Fibroblast of lung (primary cell): ENCODE measurements around the gene TSPAN9. TPM values are rescaled to one million over a fixed set of nuclear protein-coding genes. Genes with fewer than 3 reads are reported as not detected.
A peak's percentile ranks its signal among the peaks of the same experiment; 100 is the strongest.

Experiments used
- DNase-seq, 2 donors: peaks; one replicate each; pipeline versions ENCODE4 v3.0.0 to v3.0.0-alpha.2; 2010; ENCODE audit warnings: low read depth in 2 of 2
- H2AFZ ChIP-seq: 2 replicates; pipeline ENCODE4 v1.5.1; 2012; ENCODE audit warnings: low read length, control low read depth, inconsistent platforms
- H3K27ac ChIP-seq: 2 replicates; pipeline ENCODE4 v1.5.1; 2011; ENCODE audit warnings: low read length, control low read depth; ENCODE audit not compliant: insufficient read depth
- H3K27me3 ChIP-seq: 2 replicates; pipeline ENCODE4 v1.5.1; 2011; ENCODE audit warnings: mild to moderate bottlenecking, low read length; ENCODE audit not compliant: control insufficient read depth, insufficient read depth
- H3K36me3 ChIP-seq: 2 replicates; pipeline ENCODE4 v1.5.1; 2011; ENCODE audit warnings: low read length; ENCODE audit not compliant: control insufficient read depth, insufficient read depth
- H3K4me1 ChIP-seq: 2 replicates; pipeline ENCODE4 v1.5.1; 2011; ENCODE audit warnings: low read length; ENCODE audit not compliant: control insufficient read depth, insufficient read depth; ENCODE audit errors: extremely low read depth
- H3K4me2 ChIP-seq: 2 replicates; pipeline ENCODE4 v1.5.1; 2011; ENCODE audit warnings: low read length, control low read depth; ENCODE audit not compliant: insufficient read depth; ENCODE audit errors: extremely low read depth
- H3K4me3 ChIP-seq, 4 experiments: fragments of 200-600 bp in 1 of 4; sonication (generic) in 1 of 4; replicated peaks in 1 of 4; 2 replicates each; pipeline ENCODE4 v1.5.1; 2011 to 2016; ENCODE audit warnings: low read length in 4 of 4, low read depth in 3 of 4, mild to moderate bottlenecking in 3 of 4, control low read depth in 2 of 4, inconsistent platforms in 1 of 4, mixed read lengths in 1 of 4; ENCODE audit not compliant: insufficient read depth in 1 of 4; ENCODE audit errors: control extremely low read depth in 1 of 4
- H3K79me2 ChIP-seq: 2 replicates; pipeline ENCODE4 v1.5.1; 2012; ENCODE audit warnings: mild to moderate bottlenecking, low read length, inconsistent platforms; ENCODE audit not compliant: control insufficient read depth, insufficient read depth
- H3K9ac ChIP-seq: 2 replicates; pipeline ENCODE4 v1.5.1; 2011; ENCODE audit warnings: mild to moderate bottlenecking, low read length, control low read depth; ENCODE audit not compliant: insufficient read depth
- H3K9me3 ChIP-seq: 2 replicates; pipeline ENCODE4 v1.5.1; 2012; ENCODE audit warnings: low read depth, low read length; ENCODE audit not compliant: control insufficient read depth, insufficient read depth
- H4K20me1 ChIP-seq: 2 replicates; pipeline ENCODE4 v1.5.1; 2011; ENCODE audit warnings: low read length; ENCODE audit not compliant: control insufficient read depth, insufficient read depth; ENCODE audit errors: extremely low read depth
- CTCF ChIP-seq, 2 donors: IDR thresholded peaks in 1 of 2; conservative IDR thresholded peaks in 1 of 2; 1 replicate in 1 of 2; 2 replicates in 1 of 2; pipeline ENCODE4 v1.5.1; 2011 to 2012; ENCODE audit warnings: low read length in 2 of 2, control low read depth in 1 of 2, inconsistent platforms in 1 of 2, low read depth in 1 of 2, mild to moderate bottlenecking in 1 of 2
- EZH2 ChIP-seq: IDR thresholded peaks from 2 replicates; pipeline ENCODE4 v1.5.1; 2012; ENCODE audit warnings: low read length, control low read depth, mild to moderate bottlenecking; ENCODE audit errors: missing control alignments
- polyA plus RNA-seq, 2 donors: library from polyadenylated mRNA; depleted of rRNA in 1 of 2; stranded (reverse) in 1 of 2; unstranded in 1 of 2; fragments of >200 nt; gene quantifications; 2 replicates each; pipeline ENCODE4 v1.2.1, GENCODE V29; 2011 to 2012; ENCODE audit warnings: missing spikeins in 1 of 2
- total RNA-seq: library from RNA; depleted of rRNA; stranded (reverse); fragments of >200 nt; gene quantifications from 2 replicates; pipeline ENCODE4 v1.2.1, GENCODE V29; 2014

TSPAN9 gene
- total and polyA plus RNA-seq, 2 donors (not counting 1 experiment from before 2014, with no cell fraction given), result 31.1 to 35.2 TPM

GRCh38 chr12:3040026-3040656 is 37.0 kb upstream of the TSPAN9 start:
- no peak overlapping the region for H3K9ac ChIP-seq
- peaks cover 5% of the 10 kb centered on the region for H3K36me3 ChIP-seq
- no peaks in the 10 kb centered on the region for H3K27me3 ChIP-seq
- H3K4me1 ChIP-seq, result no peaks in the 10 kb centered on the region
- no peak for TF ChIP-seq CTCF (conservative IDR thresholded peaks at IDR 0.05 in 1 of 2, IDR thresholded peaks at IDR 0.05 in 1 of 2; ENCODE audit: low read depth in 1 of 2, low read length in 2 of 2)
- no peak for TF ChIP-seq EZH2
- H3K9me3 ChIP-seq, result no peaks in the 10 kb centered on the region
- H3K79me2 ChIP-seq, result no peaks in the 10 kb centered on the region
- no peak overlapping the region for H3K27ac ChIP-seq
- no peaks in the 10 kb centered on the region for H4K20me1 ChIP-seq
- H2AFZ ChIP-seq, result no peak overlapping the region
- H3K4me3 ChIP-seq, result no peak overlapping the region
- no peak for DNase-seq
- no peak overlapping the region for H3K4me2 ChIP-seq

GRCh38 chr12:3040663-3041544 is 36.3 kb upstream of the TSPAN9 start:
- H3K4me1 ChIP-seq, result no peaks in the 10 kb centered on the region
- no peak overlapping the region for H3K4me3 ChIP-seq
- no peaks in the 10 kb centered on the region for H3K27me3 ChIP-seq
- no peaks in the 10 kb centered on the region for H3K79me2 ChIP-seq
- no peak overlapping the region for H3K27ac ChIP-seq
- no peak for DNase-seq
- H4K20me1 ChIP-seq, result no peaks in the 10 kb centered on the region
- no peak overlapping the region for H3K4me2 ChIP-seq
- H3K9me3 ChIP-seq, result no peaks in the 10 kb centered on the region
- H3K36me3 ChIP-seq, result peaks cover 5% of the 10 kb centered on the region
- no peak overlapping the region for H3K9ac ChIP-seq
- no peak for TF ChIP-seq CTCF (conservative IDR thresholded peaks at IDR 0.05 in 1 of 2, IDR thresholded peaks at IDR 0.05 in 1 of 2; ENCODE audit: low read depth in 1 of 2, low read length in 2 of 2)
- no peak for TF ChIP-seq EZH2
- H2AFZ ChIP-seq, result no peak overlapping the region

- Histone ChIP-seq H3K4me2 (no peak overlapping the region), H3K27me3 (no peaks in the 10 kb centered on the region), H2AFZ (no peak overlapping the region), H3K36me3 (peaks cover 5% of the 10 kb centered on the region), H3K4me3 (no peak overlapping the region), H3K9ac (no peak overlapping the region), H3K9me3 (no peaks in the 10 kb centered on the region), H3K4me1 (no peaks in the 10 kb centered on the region), H4K20me1 (no peaks in the 10 kb centered on the region), H3K27ac (no peak overlapping the region), H3K79me2 (no peaks in the 10 kb centered on the region)
- peak; percentile 68 to 89 for TF ChIP-seq CTCF (conservative IDR thresholded peaks at IDR 0.05 in 1 of 2, IDR thresholded peaks at IDR 0.05 in 1 of 2; ENCODE audit: low read depth in 1 of 2, low read length in 2 of 2)
- TF ChIP-seq EZH2, result no peak
- peak; percentile 59 to 77 for DNase-seq
Measured at GRCh38 chr12:3041558-3042164, 35.5 kb upstream of the TSPAN9 start.
